Activated CD4-positive, alpha-beta T cell treated with anti-CD3 and anti-CD28 coated beads for 24 hours (primary cell): ENCODE measurements around the gene ADRA2A.

Source experiments
- DNase-seq, 2 donors: peaks; one replicate each; pipeline ENCODE4 v3.0.0-alpha.2; 2020; ENCODE audit warnings: low read depth in 2 of 2

ADRA2A gene

GRCh38 chr10:111076682-111077478, at the start of gene ADRA2A:
TSS of gene ADRA2A (plus strand) at chr10:111077029. CDS start at chr10:111077997, 968 bp downstream.
- peak in 1 of 2 donors; percentile 14 for DNase-seq

DNA sequence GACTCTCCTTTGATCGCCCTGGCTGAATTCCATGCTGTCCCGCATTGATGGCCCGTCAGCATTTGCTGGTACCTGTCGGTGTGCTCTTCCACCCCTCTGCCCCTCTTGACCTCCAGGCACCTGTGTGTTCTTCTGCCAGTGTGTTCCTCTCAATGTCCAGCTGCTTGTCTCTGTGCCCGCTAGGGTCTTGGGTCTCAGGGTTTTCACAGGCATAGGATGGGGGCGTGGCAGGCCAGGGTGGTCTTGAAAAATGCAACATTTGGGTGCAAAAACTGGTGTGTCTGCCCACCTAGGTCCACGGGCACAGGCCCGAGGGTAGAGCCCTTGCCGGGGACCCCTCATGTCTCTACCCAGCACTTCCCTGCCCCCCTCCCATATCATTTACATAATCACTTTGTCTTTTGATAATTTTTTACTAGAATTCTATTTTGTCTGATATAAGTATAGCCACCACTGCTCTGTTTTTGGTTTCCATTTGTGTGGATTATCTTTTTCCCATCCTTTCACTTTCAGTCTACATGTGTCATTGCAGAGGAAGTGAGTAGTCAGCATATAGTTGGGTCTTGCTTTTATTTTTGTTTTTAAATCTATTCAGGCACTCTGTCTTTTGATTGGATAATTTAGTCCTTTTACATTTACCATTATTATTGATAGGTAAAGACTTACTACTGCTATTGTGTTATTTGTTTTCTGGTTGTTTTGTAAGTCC, 46.6 kb upstream of the ADRA2A start:
- no peak for DNase-seq

DNA sequence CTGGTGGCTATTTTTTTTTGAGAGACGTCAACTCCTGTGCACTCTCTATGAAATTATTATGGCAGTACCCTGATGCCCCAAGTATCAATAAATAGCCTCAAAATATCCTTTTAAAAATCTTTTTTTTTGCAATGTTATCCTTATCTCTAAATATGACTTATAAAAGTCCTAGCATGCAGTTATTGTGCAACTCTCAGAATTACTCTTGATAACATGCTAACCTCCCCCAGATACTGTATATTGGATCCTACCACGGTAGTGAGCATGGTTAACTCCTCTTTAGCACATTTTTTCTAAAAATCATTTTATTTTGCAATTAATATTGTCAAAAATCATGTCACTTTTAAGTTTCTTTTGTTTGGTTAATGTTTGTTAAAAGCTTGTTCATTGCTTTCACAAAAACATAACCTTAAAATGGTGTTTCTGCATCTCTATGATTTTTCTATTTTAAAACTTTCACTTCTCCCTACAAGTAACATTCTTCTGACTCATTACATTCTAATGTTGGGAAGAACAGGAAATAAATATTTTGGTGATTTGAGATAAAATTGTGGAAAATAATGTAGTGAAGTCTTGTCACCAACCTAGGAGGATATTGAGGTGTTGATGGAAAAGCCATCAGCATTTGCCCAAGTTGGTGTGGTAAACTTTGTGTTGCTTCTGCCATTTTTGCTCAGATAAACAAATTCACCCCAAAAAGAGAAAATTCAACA, 42.1 kb upstream of the ADRA2A start:
- DNase-seq = no peak

DNA sequence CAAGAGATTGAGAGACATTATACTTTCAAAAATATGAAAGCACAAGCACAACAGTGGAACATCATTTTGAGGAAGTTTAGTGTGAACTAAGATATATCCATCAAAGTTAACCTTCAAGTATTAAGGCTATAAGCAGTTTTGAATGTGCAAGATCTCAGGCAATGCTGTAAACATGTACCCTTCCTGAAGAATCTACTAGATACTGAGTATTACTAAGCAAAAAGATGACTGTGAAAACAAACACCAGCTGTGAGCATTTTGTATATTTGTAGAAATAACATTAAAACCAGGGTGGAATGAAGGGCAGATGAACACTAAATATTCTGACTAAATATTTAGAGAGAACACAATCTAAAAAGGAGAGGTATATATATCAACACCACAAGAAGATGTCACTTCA, 41.3 kb upstream of the ADRA2A start:
- DNase-seq = no peak

DNA sequence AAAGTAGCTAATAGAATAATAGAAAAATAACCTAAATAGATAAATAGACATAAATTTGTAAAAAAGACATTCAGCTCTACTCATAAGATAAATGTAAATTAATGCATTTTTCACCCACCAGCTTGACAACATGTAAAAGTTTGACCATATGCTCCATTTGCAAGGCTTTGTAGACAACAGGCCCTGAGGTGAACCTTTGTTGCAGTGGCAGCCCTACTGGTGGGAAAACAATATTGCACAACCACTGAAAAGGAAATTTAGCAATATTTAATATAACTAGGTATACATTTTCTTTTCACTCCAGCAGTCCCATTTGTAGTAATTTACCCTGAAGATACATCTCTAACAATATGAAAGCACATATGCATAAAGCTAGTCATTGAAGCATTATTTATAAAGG, 39.0 kb upstream of the ADRA2A start:
- no peak for DNase-seq

GRCh38 chr10:111039522-111039921, 37.3 kb upstream of the ADRA2A start:
- no peak for DNase-seq

GRCh38 chr10:111057006-111057405, 19.8 kb upstream of the ADRA2A start:
- DNase-seq = no peak

GRCh38 chr10:111063471-111063870, 13.4 kb upstream of the ADRA2A start:
- DNase-seq = no peak

DNA sequence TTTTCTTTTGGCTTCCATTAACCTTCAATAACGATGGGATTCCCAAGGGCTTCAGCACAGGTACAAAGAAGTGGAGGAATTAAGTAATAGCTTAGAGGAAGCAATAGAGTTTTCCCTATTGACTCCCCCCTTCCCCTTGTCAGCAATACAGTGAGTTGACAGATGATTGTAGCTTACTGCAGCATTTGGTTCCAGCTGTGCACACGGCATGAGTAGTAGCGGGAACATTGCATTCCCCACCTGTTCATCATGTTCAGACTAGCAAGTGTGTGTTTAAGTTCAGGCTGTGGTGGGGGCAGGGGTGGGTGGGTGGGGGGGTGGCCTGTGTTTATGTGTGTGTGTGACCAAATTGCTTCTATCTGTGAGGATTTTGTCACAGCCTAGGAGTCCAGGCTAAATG, 4.6 kb upstream of the ADRA2A start:
- no peak for DNase-seq

DNA sequence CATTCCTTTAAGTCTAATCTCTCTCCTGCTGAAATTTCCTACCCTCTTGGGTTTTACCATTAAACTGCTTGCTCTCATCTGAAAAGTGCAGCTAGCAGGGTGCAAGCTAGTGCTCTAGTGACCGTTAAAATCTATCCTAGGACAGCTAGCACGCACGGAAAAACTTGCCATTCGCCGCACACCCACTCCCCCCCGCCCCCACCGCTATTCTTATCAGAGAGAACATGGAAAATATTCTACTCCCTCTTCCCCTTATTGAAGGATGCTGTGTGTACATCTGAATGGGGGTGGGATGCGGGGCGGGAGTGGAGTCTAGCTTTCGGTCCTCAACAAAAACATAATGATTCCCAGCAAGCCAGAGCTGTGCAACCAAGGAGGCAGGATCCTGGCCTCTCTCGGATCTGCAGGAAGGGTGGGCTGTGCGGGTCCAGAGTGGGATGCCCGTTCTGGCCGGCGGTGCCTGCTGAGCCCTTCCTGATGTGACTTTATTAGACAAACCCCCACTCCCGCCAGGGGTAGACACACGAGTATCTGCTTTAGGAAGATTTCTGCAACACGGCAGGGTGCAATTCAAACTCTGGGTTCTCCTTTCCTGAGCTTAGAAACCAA, 1.1 kb upstream of the ADRA2A start:
- DNase-seq = no peak

DNA sequence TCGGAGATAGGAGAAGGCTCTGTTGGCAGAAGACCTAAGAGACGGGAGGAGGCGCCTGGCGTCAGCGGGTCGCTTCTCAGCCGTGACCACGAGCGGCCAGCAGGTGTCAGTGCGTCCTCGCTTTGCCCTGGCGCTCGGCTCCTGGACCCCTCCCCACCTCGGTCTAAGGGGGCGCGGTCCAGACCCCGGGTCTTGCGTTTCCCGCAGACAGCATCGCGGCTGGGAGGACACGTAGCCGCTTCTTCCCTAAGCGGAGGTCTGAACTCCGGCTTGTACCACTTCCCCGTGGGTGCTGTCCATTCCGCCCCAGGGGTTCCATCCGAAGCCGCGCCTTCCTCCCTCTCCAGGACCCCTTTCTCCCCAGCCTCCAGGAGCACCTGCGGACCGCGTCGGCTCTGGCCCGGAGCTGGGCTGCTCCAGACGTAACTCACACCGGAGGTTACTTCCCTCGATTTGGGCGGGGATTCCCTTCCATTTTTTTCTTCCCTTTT, 593 bp upstream of the ADRA2A start:
- peak in 1 of 2 donors; percentile 56 for DNase-seq

GRCh38 chr10:111077479-111077784, 603 bp downstream of the ADRA2A start:
- DNase-seq = no peak

GRCh38 chr10:111077785-111078504, 1.1 kb downstream of the ADRA2A start:
- DNase-seq = peak in 1 of 2 donors; percentile 8

DNA sequence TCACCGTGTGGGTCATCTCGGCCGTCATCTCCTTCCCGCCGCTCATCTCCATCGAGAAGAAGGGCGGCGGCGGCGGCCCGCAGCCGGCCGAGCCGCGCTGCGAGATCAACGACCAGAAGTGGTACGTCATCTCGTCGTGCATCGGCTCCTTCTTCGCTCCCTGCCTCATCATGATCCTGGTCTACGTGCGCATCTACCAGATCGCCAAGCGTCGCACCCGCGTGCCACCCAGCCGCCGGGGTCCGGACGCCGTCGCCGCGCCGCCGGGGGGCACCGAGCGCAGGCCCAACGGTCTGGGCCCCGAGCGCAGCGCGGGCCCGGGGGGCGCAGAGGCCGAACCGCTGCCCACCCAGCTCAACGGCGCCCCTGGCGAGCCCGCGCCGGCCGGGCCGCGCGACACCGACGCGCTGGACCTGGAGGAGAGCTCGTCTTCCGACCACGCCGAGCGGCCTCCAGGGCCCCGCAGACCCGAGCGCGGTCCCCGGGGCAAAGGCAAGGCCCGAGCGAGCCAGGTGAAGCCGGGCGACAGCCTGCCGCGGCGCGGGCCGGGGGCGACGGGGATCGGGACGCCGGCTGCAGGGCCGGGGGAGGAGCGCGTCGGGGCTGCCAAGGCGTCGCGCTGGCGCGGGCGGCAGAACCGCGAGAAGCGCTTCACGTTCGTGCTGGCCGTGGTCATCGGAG, 1.8 kb downstream of the ADRA2A start:
- no peak for DNase-seq

DNA sequence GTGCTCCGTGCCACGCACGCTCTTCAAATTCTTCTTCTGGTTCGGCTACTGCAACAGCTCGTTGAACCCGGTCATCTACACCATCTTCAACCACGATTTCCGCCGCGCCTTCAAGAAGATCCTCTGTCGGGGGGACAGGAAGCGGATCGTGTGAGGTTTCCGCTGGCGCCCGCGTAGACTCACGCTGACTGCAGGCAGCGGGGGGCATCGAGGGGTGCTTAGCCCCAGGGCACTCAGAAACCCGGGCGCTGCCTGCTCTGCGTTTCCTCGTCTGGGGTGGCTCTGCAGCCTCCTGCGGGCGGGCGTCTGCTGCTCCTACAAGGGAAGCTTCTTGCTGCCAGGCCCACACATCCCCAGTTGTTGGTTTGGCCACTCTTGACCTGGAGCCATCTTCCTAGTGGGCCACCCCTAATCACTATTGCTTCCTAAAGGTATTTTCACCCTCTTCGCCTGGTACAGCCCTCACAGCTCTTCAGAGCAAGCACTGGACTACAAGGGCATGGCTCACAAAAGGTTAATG, 2.5 kb downstream of the ADRA2A start:
- DNase-seq = no peak

DNA sequence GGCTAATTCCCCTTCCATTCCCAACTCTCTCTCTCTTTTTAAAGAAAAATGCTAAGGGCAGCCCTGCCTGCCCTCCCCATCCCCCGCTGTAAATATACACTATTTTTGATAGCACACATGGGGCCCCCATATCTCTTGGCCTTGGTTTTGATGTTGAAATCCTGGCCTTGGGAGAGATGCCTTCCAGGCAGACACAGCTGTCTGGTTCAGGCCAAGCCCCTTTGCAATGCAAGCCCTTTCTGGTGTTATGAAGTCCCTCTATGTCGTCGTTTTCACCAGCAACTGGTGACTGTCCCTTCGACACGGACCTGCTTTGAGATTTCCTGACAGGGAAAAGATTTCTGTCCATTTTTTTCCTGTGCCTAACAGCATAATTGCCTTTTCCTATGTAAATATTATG, 3.0 kb downstream of the ADRA2A start:
- DNase-seq = no peak

DNA sequence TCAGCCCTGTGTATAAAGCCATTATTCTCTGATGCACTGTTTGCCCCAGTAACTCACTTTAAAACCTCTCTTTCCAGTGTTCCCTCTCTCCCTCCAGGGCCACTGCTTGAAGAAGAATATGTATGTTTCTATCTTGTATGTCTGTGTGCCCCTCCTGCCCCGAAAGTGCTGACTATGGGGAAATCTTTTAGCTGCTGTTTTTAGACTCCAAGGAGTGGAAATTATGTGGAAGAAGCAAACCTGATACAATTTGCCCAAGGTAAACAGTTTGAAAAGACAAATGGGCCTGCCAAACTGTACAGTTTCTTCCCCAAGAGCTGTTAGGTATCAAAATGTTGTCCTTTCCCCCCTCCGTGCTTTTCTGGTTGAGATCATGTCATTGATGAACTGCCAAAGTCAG, 3.4 kb downstream of the ADRA2A start:
- DNase-seq = no peak

GRCh38 chr10:111081595-111081994, 4.8 kb downstream of the ADRA2A start:
- no peak for DNase-seq

- no peak for DNase-seq
These were observed 5.5 kb downstream of the ADRA2A start for GRCh38 chr10:111082102-111082975.
